WTC11 (cell line): ENCODE data around the gene DDX39B. TPM values are rescaled to one million over a fixed set of nuclear protein-coding genes. Genes with fewer than 3 reads are reported as not detected.

Experiments used
- ATAC-seq: fragments of 200-7000 bp; cut with Tn5 transposase; 2 replicates; pipeline ENCODE4 v1.10.0; 2021; ENCODE audit warnings: mild to moderate bottlenecking, moderate library complexity
- CTCF ChIA-PET: fragments of 300-600 bp; sonication (Branson Sonifier 250); formaldehyde crosslinking; loops from one replicate; lab custom pipeline; 2021; ENCODE audit warnings: antibody characterized with exemption; lab: Charles Lee
- POLR2A ChIA-PET: fragments of 350-600 bp; sonication (Branson Sonifier 250); formaldehyde crosslinking; loops from one replicate; lab custom pipeline; 2021; ENCODE audit warnings: antibody characterized with exemption; lab: Charles Lee
- DNase-seq: peaks from one replicate; pipeline ENCODE4 v3.0.0; 2021; ENCODE audit warnings: low spot score
- H3K27ac Mint-ChIP-seq: 2 replicates; pipeline ENCODE4 v1.8.0; 2021; ENCODE audit warnings: mixed read lengths
- H3K27me3 Mint-ChIP-seq: 2 replicates; pipeline ENCODE4 v1.8.0; 2021; ENCODE audit warnings: low read depth, mild to moderate bottlenecking, moderate library complexity, mixed read lengths
- H3K36me3 Mint-ChIP-seq: 2 replicates; pipeline ENCODE4 v1.8.0; 2021; ENCODE audit warnings: mixed read lengths
- H3K4me1 Mint-ChIP-seq: 2 replicates; pipeline ENCODE4 v1.8.0; 2022; ENCODE audit warnings: mixed read lengths
- H3K4me3 Mint-ChIP-seq: 2 replicates; pipeline ENCODE4 v1.8.0; 2021; ENCODE audit warnings: mild to moderate bottlenecking, moderate library complexity, mixed read lengths
- H3K9me3 Mint-ChIP-seq: 2 replicates; pipeline ENCODE4 v1.8.0; 2021; ENCODE audit warnings: mixed read lengths
- ATF1 ChIP-seq: sonication (generic); formaldehyde crosslinking; IDR thresholded peaks from 2 replicates; pipeline ENCODE4 v1.8.1; 2023; ENCODE audit warnings: mild to moderate bottlenecking, moderate library complexity, missing genetic modification reagents
- CBFB ChIP-seq: sonication (generic); formaldehyde crosslinking; IDR thresholded peaks from 2 replicates; pipeline ENCODE4 v1.8.1; 2022; ENCODE audit warnings: mild to moderate bottlenecking, low read depth, missing genetic modification reagents
- CREM ChIP-seq: sonication (generic); formaldehyde crosslinking; IDR thresholded peaks from 2 replicates; pipeline ENCODE4 v1.8.1; 2022; ENCODE audit warnings: mild to moderate bottlenecking, missing genetic modification reagents, moderate library complexity
- EMX1 ChIP-seq: fragments of 250-450 bp; sonication (Bioruptor Pico); IDR thresholded peaks from 2 replicates; pipeline ENCODE4 v1.8.0; 2021; ENCODE audit warnings: mild to moderate bottlenecking
- HMGA2 ChIP-seq: fragments of 250-450 bp; sonication (Bioruptor Pico); IDR thresholded peaks from 2 replicates; pipeline ENCODE4 v1.4.0; 2021; ENCODE audit warnings: mild to moderate bottlenecking, moderate library complexity
- MXD4 ChIP-seq: fragments of 250-450 bp; sonication (Bioruptor Pico); IDR thresholded peaks from 2 replicates; pipeline ENCODE4 v1.8.0; 2021; ENCODE audit warnings: mild to moderate bottlenecking, moderate library complexity, borderline replicate concordance
- MYBL2 ChIP-seq: sonication (generic); formaldehyde crosslinking; IDR thresholded peaks from 2 replicates; pipeline ENCODE4 v1.8.1; 2023; ENCODE audit warnings: mild to moderate bottlenecking, moderate library complexity, missing genetic modification reagents
- RORB ChIP-seq: fragments of 250-450 bp; sonication (Bioruptor Pico); IDR thresholded peaks from 2 replicates; pipeline ENCODE4 v1.9.0; 2021; ENCODE audit warnings: mild to moderate bottlenecking
- SOX15 ChIP-seq: fragments of 250-450 bp; sonication (Bioruptor Pico); IDR thresholded peaks from 2 replicates; pipeline ENCODE4 v1.9.0; 2021; ENCODE audit warnings: mild to moderate bottlenecking
- TCF7 ChIP-seq: sonication (generic); formaldehyde crosslinking; IDR thresholded peaks from 2 replicates; pipeline ENCODE4 v1.8.0; 2022; ENCODE audit warnings: mild to moderate bottlenecking, low read depth, missing genetic modification reagents, moderate library complexity
- ZNF219 ChIP-seq: sonication (generic); formaldehyde crosslinking; IDR thresholded peaks from 2 replicates; pipeline ENCODE4 v1.8.0; 2023; ENCODE audit warnings: missing genetic modification reagents, mild to moderate bottlenecking, borderline replicate concordance
- ZNF232 ChIP-seq: sonication (generic); formaldehyde crosslinking; IDR thresholded peaks from 2 replicates; pipeline ENCODE4 v1.8.0; 2022; ENCODE audit warnings: mild to moderate bottlenecking, missing genetic modification reagents
- ZNF396 ChIP-seq: fragments of 250-450 bp; sonication (Bioruptor Pico); IDR thresholded peaks from 2 replicates; pipeline ENCODE4 v1.8.0; 2021; ENCODE audit warnings: mild to moderate bottlenecking, moderate library complexity, borderline replicate concordance
- total RNA-seq: library from RNA; stranded (reverse); gene quantifications from 3 replicates; pipeline ENCODE4 v1.2.3, GENCODE V29; 2021
- TF ChIP-seq, protein P1 (sequence below): sonication (generic); formaldehyde crosslinking; IDR thresholded peaks from 2 replicates; pipeline ENCODE4 v1.8.1; 2022; ENCODE audit warnings: low read depth, missing genetic modification reagents, borderline replicate concordance
- TF ChIP-seq, protein P2 (sequence below): sonication (generic); formaldehyde crosslinking; IDR thresholded peaks from 2 replicates; pipeline ENCODE4 v1.8.0; 2023; ENCODE audit warnings: missing genetic modification reagents, mild to moderate bottlenecking, borderline replicate concordance
- TF ChIP-seq, protein P3 (sequence below): sonication (generic); formaldehyde crosslinking; IDR thresholded peaks from 2 replicates; pipeline ENCODE4 v1.8.1; 2023; ENCODE audit warnings: mild to moderate bottlenecking, missing genetic modification reagents
- TF ChIP-seq, protein P4 (sequence below): sonication (generic); formaldehyde crosslinking; IDR thresholded peaks from 2 replicates; pipeline ENCODE4 v1.8.1; 2022; ENCODE audit warnings: missing genetic modification reagents, borderline replicate concordance
- TF ChIP-seq, protein P5 (sequence below): fragments of 250-450 bp; sonication (Bioruptor Pico); IDR thresholded peaks from 2 replicates; pipeline ENCODE4 v1.9.0; 2021; ENCODE audit warnings: moderate library complexity, mild to moderate bottlenecking, inconsistent platforms, borderline replicate concordance

DDX39B gene
- total RNA-seq, 1 experiment from 2014 or later: 712 TPM

DNA sequence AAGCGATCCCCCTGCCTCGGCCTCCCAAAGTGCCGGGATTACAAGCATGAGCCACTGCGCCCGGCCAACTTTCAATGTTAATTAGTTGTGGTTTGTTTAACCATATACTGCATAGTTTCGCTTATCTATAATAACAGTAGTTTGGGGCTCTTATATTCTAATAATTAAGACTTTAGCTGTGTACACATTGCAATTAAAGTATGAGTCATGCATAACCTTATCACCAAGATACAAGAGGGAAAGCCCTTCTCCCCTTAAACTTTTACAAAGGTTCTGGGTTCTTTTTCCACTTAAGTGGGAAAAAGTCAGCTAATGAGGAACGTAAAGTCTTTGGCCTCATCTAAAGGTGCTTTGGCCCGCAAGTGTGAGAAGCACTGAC, 16.3 kb downstream of the DDX39B start:
- POLR2A ChIA-PET: interaction anchor here (0.6 kb wide), 1 partner anchor 68 kb away, joined by 3 read pairs; no protein-coding TSS in a partner anchor
- Mint-ChIP-seq H3K36me3 (peaks cover 11% of the 10 kb centered on the region), H3K4me3 (no peak overlapping the region), H3K9me3 (no peaks in the 10 kb centered on the region), H3K4me1 (peaks cover 22% of the 10 kb centered on the region), H3K27ac (no peak overlapping the region), H3K27me3 (no peaks in the 10 kb centered on the region)
- TF ChIP-seq, protein P1, sequence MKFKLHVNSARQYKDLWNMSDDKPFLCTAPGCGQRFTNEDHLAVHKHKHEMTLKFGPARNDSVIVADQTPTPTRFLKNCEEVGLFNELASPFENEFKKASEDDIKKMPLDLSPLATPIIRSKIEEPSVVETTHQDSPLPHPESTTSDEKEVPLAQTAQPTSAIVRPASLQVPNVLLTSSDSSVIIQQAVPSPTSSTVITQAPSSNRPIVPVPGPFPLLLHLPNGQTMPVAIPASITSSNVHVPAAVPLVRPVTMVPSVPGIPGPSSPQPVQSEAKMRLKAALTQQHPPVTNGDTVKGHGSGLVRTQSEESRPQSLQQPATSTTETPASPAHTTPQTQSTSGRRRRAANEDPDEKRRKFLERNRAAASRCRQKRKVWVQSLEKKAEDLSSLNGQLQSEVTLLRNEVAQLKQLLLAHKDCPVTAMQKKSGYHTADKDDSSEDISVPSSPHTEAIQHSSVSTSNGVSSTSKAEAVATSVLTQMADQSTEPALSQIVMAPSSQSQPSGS (CRISPR knock-in tag): no peak
- TF ChIP-seq MXD4 (no peak), EMX1 (CRISPR knock-in tag) (no peak), MYBL2 (CRISPR knock-in tag) (no peak), CREM (CRISPR knock-in tag) (no peak), ZNF232 (CRISPR knock-in tag) (no peak), CBFB (CRISPR knock-in tag) (no peak), ATF1 (CRISPR knock-in tag) (no peak), ZNF396 (CRISPR knock-in tag) (no peak), TCF7 (CRISPR knock-in tag) (no peak), RORB (CRISPR knock-in tag) (no peak), HMGA2 (no peak), SOX15 (CRISPR knock-in tag) (no peak), ZNF219 (CRISPR knock-in tag) (no peak)
- TF ChIP-seq, protein P2, sequence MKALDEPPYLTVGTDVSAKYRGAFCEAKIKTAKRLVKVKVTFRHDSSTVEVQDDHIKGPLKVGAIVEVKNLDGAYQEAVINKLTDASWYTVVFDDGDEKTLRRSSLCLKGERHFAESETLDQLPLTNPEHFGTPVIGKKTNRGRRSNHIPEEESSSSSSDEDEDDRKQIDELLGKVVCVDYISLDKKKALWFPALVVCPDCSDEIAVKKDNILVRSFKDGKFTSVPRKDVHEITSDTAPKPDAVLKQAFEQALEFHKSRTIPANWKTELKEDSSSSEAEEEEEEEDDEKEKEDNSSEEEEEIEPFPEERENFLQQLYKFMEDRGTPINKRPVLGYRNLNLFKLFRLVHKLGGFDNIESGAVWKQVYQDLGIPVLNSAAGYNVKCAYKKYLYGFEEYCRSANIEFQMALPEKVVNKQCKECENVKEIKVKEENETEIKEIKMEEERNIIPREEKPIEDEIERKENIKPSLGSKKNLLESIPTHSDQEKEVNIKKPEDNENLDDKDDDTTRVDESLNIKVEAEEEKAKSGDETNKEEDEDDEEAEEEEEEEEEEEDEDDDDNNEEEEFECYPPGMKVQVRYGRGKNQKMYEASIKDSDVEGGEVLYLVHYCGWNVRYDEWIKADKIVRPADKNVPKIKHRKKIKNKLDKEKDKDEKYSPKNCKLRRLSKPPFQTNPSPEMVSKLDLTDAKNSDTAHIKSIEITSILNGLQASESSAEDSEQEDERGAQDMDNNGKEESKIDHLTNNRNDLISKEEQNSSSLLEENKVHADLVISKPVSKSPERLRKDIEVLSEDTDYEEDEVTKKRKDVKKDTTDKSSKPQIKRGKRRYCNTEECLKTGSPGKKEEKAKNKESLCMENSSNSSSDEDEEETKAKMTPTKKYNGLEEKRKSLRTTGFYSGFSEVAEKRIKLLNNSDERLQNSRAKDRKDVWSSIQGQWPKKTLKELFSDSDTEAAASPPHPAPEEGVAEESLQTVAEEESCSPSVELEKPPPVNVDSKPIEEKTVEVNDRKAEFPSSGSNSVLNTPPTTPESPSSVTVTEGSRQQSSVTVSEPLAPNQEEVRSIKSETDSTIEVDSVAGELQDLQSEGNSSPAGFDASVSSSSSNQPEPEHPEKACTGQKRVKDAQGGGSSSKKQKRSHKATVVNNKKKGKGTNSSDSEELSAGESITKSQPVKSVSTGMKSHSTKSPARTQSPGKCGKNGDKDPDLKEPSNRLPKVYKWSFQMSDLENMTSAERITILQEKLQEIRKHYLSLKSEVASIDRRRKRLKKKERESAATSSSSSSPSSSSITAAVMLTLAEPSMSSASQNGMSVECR (CRISPR knock-in tag): no peak
- TF ChIP-seq, protein P3, sequence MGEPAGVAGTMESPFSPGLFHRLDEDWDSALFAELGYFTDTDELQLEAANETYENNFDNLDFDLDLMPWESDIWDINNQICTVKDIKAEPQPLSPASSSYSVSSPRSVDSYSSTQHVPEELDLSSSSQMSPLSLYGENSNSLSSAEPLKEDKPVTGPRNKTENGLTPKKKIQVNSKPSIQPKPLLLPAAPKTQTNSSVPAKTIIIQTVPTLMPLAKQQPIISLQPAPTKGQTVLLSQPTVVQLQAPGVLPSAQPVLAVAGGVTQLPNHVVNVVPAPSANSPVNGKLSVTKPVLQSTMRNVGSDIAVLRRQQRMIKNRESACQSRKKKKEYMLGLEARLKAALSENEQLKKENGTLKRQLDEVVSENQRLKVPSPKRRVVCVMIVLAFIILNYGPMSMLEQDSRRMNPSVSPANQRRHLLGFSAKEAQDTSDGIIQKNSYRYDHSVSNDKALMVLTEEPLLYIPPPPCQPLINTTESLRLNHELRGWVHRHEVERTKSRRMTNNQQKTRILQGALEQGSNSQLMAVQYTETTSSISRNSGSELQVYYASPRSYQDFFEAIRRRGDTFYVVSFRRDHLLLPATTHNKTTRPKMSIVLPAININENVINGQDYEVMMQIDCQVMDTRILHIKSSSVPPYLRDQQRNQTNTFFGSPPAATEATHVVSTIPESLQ (CRISPR knock-in tag): no peak
- TF ChIP-seq, protein P4, sequence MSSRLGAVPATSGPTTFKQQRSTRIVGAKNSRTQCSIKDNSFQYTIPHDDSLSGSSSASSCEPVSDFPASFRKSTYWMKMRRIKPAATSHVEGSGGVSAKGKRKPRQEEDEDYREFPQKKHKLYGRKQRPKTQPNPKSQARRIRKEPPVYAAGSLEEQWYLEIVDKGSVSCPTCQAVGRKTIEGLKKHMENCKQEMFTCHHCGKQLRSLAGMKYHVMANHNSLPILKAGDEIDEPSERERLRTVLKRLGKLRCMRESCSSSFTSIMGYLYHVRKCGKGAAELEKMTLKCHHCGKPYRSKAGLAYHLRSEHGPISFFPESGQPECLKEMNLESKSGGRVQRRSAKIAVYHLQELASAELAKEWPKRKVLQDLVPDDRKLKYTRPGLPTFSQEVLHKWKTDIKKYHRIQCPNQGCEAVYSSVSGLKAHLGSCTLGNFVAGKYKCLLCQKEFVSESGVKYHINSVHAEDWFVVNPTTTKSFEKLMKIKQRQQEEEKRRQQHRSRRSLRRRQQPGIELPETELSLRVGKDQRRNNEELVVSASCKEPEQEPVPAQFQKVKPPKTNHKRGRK: no peak
- TF ChIP-seq, protein P5, sequence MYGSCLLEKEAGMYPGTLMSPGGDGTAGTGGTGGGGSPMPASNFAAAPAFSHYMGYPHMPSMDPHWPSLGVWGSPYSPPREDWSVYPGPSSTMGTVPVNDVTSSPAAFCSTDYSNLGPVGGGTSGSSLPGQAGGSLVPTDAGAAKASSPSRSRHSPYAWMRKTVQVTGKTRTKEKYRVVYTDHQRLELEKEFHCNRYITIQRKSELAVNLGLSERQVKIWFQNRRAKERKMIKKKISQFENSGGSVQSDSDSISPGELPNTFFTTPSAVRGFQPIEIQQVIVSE: no peak
- no peak for DNase-seq
- ATAC-seq: no peak
- CTCF ChIA-PET: interaction anchor here (0.7 to 1.7 kb wide), 4 partner anchors 30 to 211 kb away, joined by 4 to 5 read pairs (median 4); partner anchors contain the start of gene CLIC1
